ENCODE data around the gene REG1B. TPM values are rescaled to one million over a fixed set of nuclear protein-coding genes. Genes with fewer than 3 reads are reported as not detected.

Gene REG1B
- polyA plus RNA-seq, 1 of the 3 experiments (the other 2 are of a cell fraction), result not detected

- H3K36me3 ChIP-seq (replicated peaks in 1 of 2; ENCODE audit: control insufficient read depth in 1 of 2, insufficient read depth in 2 of 2, low read length in 1 of 2), result no peaks in the 10 kb centered on the region
- H2AFZ ChIP-seq (ENCODE audit: low read depth), result no peak overlapping the region
- no peak for DNase-seq
- H3K27me3 ChIP-seq (ENCODE audit: insufficient read depth), result no peaks in the 10 kb centered on the region
- H3K9ac ChIP-seq, result no peak overlapping the region
- no peak overlapping the region for H3K4me2 ChIP-seq
- H3K79me2 ChIP-seq (ENCODE audit: insufficient read depth), result no peaks in the 10 kb centered on the region
- H3F3A ChIP-seq (replicated peaks; ENCODE audit: insufficient read depth), result no peaks in the 10 kb centered on the region
- WGBS (ENCODE audit: low lambda C conversion rate), result 21% methylated on average over 6 of the region's 6 CpGs
- ChIA-PET POLR2A (no interaction called here), CTCF (no interaction called here)
- no peak for TF ChIP-seq FOSL2 (IDR thresholded peaks at IDR 0.05; ENCODE audit: borderline replicate concordance, low read depth)
- no peak for TF ChIP-seq JUND (IDR thresholded peaks at IDR 0.05)
- TF ChIP-seq GABPA (IDR thresholded peaks at IDR 0.05; ENCODE audit: low read depth), result no peak
- TF ChIP-seq, protein P1, sequence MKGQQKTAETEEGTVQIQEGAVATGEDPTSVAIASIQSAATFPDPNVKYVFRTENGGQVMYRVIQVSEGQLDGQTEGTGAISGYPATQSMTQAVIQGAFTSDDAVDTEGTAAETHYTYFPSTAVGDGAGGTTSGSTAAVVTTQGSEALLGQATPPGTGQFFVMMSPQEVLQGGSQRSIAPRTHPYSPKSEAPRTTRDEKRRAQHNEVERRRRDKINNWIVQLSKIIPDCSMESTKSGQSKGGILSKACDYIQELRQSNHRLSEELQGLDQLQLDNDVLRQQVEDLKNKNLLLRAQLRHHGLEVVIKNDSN (IDR thresholded peaks at IDR 0.05; ENCODE audit: borderline replicate concordance, low read depth), result no peak
- no peak for TF ChIP-seq SMC3 (IDR thresholded peaks at IDR 0.05; ENCODE audit: low read depth, low read length)
- no peak overlapping the region for H3K4me3 ChIP-seq (ENCODE audit: low read depth in 2 of 2, low read length in 1 of 2)
- H3K27ac ChIP-seq (ENCODE audit: low read depth in 2 of 2, low read length in 1 of 2), result no peak overlapping the region
- no peaks in the 10 kb centered on the region for H4K20me1 ChIP-seq (ENCODE audit: insufficient read depth)
- no peaks in the 10 kb centered on the region for H3K9me3 ChIP-seq
- no peaks in the 10 kb centered on the region for H3K9me2 ChIP-seq
- no peaks in the 10 kb centered on the region for H3K4me1 ChIP-seq (ENCODE audit: control insufficient read depth in 1 of 2, insufficient read depth in 2 of 2, low read depth in 1 of 2, low read length in 1 of 2)
Measured at GRCh38 chr2:79129260-79129659, 41.5 kb upstream of the REG1B start.

DNA sequence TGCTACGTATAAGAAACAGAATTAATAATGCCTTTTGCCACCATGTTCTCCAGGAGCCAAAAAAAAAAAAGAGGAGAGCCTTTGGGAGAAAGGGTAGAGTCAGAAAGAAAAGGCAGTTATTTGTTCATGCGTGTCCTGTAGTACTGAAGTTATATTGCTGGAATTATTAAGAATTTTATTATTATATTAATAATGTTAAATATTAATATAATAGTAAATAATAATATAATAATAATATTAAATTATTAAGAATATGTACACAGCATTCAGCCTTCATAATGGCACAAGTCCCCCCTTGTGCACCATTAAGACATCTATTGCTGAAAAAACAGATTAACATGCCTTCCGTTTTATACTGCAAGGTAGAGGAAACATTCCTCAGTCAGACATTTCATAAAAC lies 40.6 kb upstream of the REG1B start:
- ChIA-PET CTCF (no interaction called here), POLR2A (no interaction called here)
- Histone ChIP-seq H3K36me3 (replicated peaks in 1 of 2; ENCODE audit: control insufficient read depth in 1 of 2, insufficient read depth in 2 of 2, low read length in 1 of 2) (no peaks in the 10 kb centered on the region), H3F3A (replicated peaks; ENCODE audit: insufficient read depth) (no peaks in the 10 kb centered on the region), H3K9me2 (no peaks in the 10 kb centered on the region), H3K79me2 (ENCODE audit: insufficient read depth) (no peaks in the 10 kb centered on the region), H3K27me3 (ENCODE audit: insufficient read depth) (no peaks in the 10 kb centered on the region), H3K4me2 (no peak overlapping the region), H3K4me3 (ENCODE audit: low read depth in 2 of 2, low read length in 1 of 2) (no peak overlapping the region), H2AFZ (ENCODE audit: low read depth) (no peak overlapping the region), H3K27ac (ENCODE audit: low read depth in 2 of 2, low read length in 1 of 2) (no peak overlapping the region), H3K9ac (no peak overlapping the region), H3K4me1 (ENCODE audit: control insufficient read depth in 1 of 2, insufficient read depth in 2 of 2, low read depth in 1 of 2, low read length in 1 of 2) (no peaks in the 10 kb centered on the region), H3K9me3 (no peaks in the 10 kb centered on the region), H4K20me1 (ENCODE audit: insufficient read depth) (no peaks in the 10 kb centered on the region)
- DNase-seq, result no peak
- 30% methylated on average over 3 of the region's 3 CpGs for WGBS (ENCODE audit: low lambda C conversion rate)
- no peak for TF ChIP-seq ELF1 (IDR thresholded peaks at IDR 0.05)
- no peak for TF ChIP-seq REST (IDR thresholded peaks at IDR 0.05; ENCODE audit: low read depth, low read length)
- TF ChIP-seq MEF2A (IDR thresholded peaks at IDR 0.05; ENCODE audit: borderline replicate concordance, low read depth), result no peak
- TF ChIP-seq SMC3 (IDR thresholded peaks at IDR 0.05; ENCODE audit: low read depth, low read length), result no peak
- TF ChIP-seq RXRA (IDR thresholded peaks at IDR 0.05; ENCODE audit: borderline replicate concordance, low read depth), result no peak
- TF ChIP-seq FOSL2 (IDR thresholded peaks at IDR 0.05; ENCODE audit: borderline replicate concordance, low read depth), result no peak
- no peak for TF ChIP-seq FOXM1 (IDR thresholded peaks at IDR 0.05; ENCODE audit: low read depth)
- TF ChIP-seq NFIC (IDR thresholded peaks at IDR 0.05; ENCODE audit: borderline replicate concordance), result no peak
- TF ChIP-seq EP300 (IDR thresholded peaks at IDR 0.05; ENCODE audit: borderline replicate concordance in 1 of 2, low read depth in 1 of 2, low read length in 1 of 2), result no peak
- no peak for TF ChIP-seq TCF12 (IDR thresholded peaks at IDR 0.05)
- TF ChIP-seq RFX5 (IDR thresholded peaks at IDR 0.05; ENCODE audit: low read length), result no peak
- TF ChIP-seq EZH2phosphoT487 (IDR thresholded peaks at IDR 0.05; ENCODE audit: borderline replicate concordance, low read depth), result no peak
- TF ChIP-seq, protein P2, sequence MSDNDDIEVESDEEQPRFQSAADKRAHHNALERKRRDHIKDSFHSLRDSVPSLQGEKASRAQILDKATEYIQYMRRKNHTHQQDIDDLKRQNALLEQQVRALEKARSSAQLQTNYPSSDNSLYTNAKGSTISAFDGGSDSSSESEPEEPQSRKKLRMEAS (IDR thresholded peaks at IDR 0.05; ENCODE audit: low read depth), result no peak

Measured in SK-N-SH (cell line).